HL-60 (cell line): ENCODE measurements around the gene KIF25.
"Not testable (repeated sequence)": the region's sequence is repeated elsewhere in the genome, so short reads cannot be mapped to it uniquely, and the experiment has no call there.

Experiments
- DNase-seq, 2 experiments: peaks; one replicate each; pipeline ENCODE4 v3.0.0-alpha.2; 2010 to 2020; ENCODE audit warnings: low read depth in 1 of 2, low spot score in 1 of 2
- H3K27ac ChIP-seq: fragments of 250-450 bp; sonication (Bioruptor Pico); replicated peaks from 2 replicates; pipeline ENCODE4 v1.5.1; 2020; ENCODE audit warnings: mild to moderate bottlenecking, moderate library complexity
- H3K27me3 ChIP-seq: fragments of 250-450 bp; sonication (Bioruptor Pico); 2 replicates; pipeline ENCODE4 v1.5.1; 2021; ENCODE audit warnings: mild to moderate bottlenecking, moderate library complexity; ENCODE audit not compliant: insufficient read depth, poor library complexity, severe bottlenecking
- H3K4me3 ChIP-seq: replicated peaks from 2 replicates; pipeline ENCODE4 v1.5.1; 2011; ENCODE audit warnings: mild to moderate bottlenecking, control low read depth, low read length; ENCODE audit not compliant: insufficient read depth
- CTCF ChIP-seq: IDR thresholded peaks from one replicate; pipeline ENCODE4 v1.5.1; 2011; ENCODE audit warnings: low read length, control low read depth, inconsistent platforms; ENCODE audit not compliant: insufficient read depth
- GABPA ChIP-seq: IDR thresholded peaks from 2 replicates; pipeline ENCODE4 v1.6.1; 2012; ENCODE audit warnings: low read depth
- POLR2AphosphoS5 ChIP-seq: IDR thresholded peaks from 2 replicates; pipeline ENCODE4 v1.6.1; 2012; ENCODE audit warnings: low read depth
- REST ChIP-seq: IDR thresholded peaks from 2 replicates; pipeline ENCODE4 v1.6.1; 2012; ENCODE audit warnings: low read depth; ENCODE audit not compliant: insufficient replicate concordance
- SPI1 ChIP-seq: IDR thresholded peaks from 2 replicates; pipeline ENCODE4 v1.6.1; 2012; ENCODE audit warnings: low read depth, mild to moderate bottlenecking, borderline replicate concordance

The KIF25 gene

GRCh38 chr6:167974640-167975344, 22.7 kb upstream of the KIF25 start:
- TF ChIP-seq SPI1 (no peak), GABPA (no peak), POLR2AphosphoS5 (no peak), CTCF (no peak), REST (no peak)
- H3K4me3 ChIP-seq = no peak overlapping the region
- no peak overlapping the region for H3K27ac ChIP-seq
- no peaks in the 10 kb centered on the region for H3K27me3 ChIP-seq
- no peak for DNase-seq

GRCh38 chr6:167975458-167975857, 22.0 kb upstream of the KIF25 start:
- Histone ChIP-seq H3K4me3 (no peak overlapping the region), H3K27ac (no peak overlapping the region), H3K27me3 (no peaks in the 10 kb centered on the region)
- DNase-seq = no peak
- TF ChIP-seq POLR2AphosphoS5 = no peak
- no peak for TF ChIP-seq GABPA
- TF ChIP-seq SPI1 = no peak
- TF ChIP-seq CTCF = no peak
- TF ChIP-seq REST = no peak

- not testable (repeated sequence) for H3K4me3 ChIP-seq, H3K27ac ChIP-seq, H3K27me3 ChIP-seq, DNase-seq
Measured at GRCh38 chr6:167976116-167976657, 21.3 kb upstream of the KIF25 start.

- H3K27ac ChIP-seq = no peak overlapping the region
- TF ChIP-seq SPI1 (no peak), REST (no peak), CTCF (no peak), GABPA (no peak), POLR2AphosphoS5 (no peak)
- no peak overlapping the region for H3K4me3 ChIP-seq
- no peak for DNase-seq
- no peaks in the 10 kb centered on the region for H3K27me3 ChIP-seq
Measured at GRCh38 chr6:167976708-167977107, 20.8 kb upstream of the KIF25 start.
